ENCODE measurements around the gene SMURF2.

The SMURF2 gene

GRCh38 chr17:64502021-64502420 lies 160.1 kb downstream of the SMURF2 start:
- DNase-seq, result no peak

- no peak for DNase-seq
Measured at GRCh38 chr17:64500862-64501765, 161.0 kb downstream of the SMURF2 start.

GRCh38 chr17:64500487-64500859 lies 161.6 kb downstream of the SMURF2 start:
- DNase-seq, result no peak

- no peak for DNase-seq
Measured at GRCh38 chr17:64499805-64500486, 162.2 kb downstream of the SMURF2 start.

- no peak for DNase-seq
Measured at GRCh38 chr17:64498308-64499203, 163.6 kb downstream of the SMURF2 start.

GRCh38 chr17:64497565-64498035 lies 164.5 kb downstream of the SMURF2 start:
- DNase-seq, result no peak

- DNase-seq, result peak; percentile 50
Measured at GRCh38 chr17:64496786-64497564, 165.1 kb downstream of the SMURF2 start, which contains the start of gene POLG2. Gene POLG2, minus strand, starts transcription at chr17:64497054. Its CDS starts 86 bp downstream, at chr17:64496968.

- DNase-seq, result no peak
Measured at GRCh38 chr17:64496348-64496785, 165.7 kb downstream of the SMURF2 start.
